Neural progenitor cell (in vitro differentiated cells): Measurements from ENCODE around the gene FUT4. TPM values are rescaled to one million over a fixed set of nuclear protein-coding genes. Genes with fewer than 3 reads are reported as not detected.

ENCODE experiments used
- DNase-seq: peaks from one replicate; pipeline ENCODE4 v3.0.0-alpha.2; 2016; ENCODE audit warnings: low spot score
- H2AFZ ChIP-seq: fragments of 200-600 bp; sonication (generic); replicated peaks from 2 replicates; pipeline ENCODE4 v1.6.1; 2016; ENCODE audit warnings: antibody characterized with exemption
- H3F3A ChIP-seq: fragments of 200-600 bp; sonication (generic); 2 replicates; pipeline ENCODE4 v1.6.1; 2016; ENCODE audit warnings: antibody characterized with exemption, low read depth
- H3K27ac ChIP-seq: fragments of 200-600 bp; sonication (generic); 2 replicates; pipeline ENCODE4 v1.5.1; 2016; ENCODE audit warnings: mild to moderate bottlenecking
- H3K27me3 ChIP-seq: fragments of 200-600 bp; sonication (generic); 2 replicates; pipeline ENCODE4 v1.6.1; 2016; ENCODE audit warnings: mild to moderate bottlenecking, moderate library complexity
- H3K36me3 ChIP-seq: fragments of 200-600 bp; sonication (generic); 2 replicates; pipeline ENCODE4 v1.5.1; 2016
- H3K4me1 ChIP-seq: fragments of 200-600 bp; sonication (generic); 2 replicates; pipeline ENCODE4 v1.6.1; 2016; ENCODE audit warnings: mixed run types
- H3K4me2 ChIP-seq: fragments of 200-600 bp; sonication (generic); 2 replicates; pipeline ENCODE4 v1.6.1; 2016
- H3K4me3 ChIP-seq: fragments of 200-600 bp; sonication (generic); 2 replicates; pipeline ENCODE4 v1.5.1; 2016
- H3K79me2 ChIP-seq: fragments of 200-600 bp; sonication (generic); 2 replicates; pipeline ENCODE4 v1.6.1; 2016; ENCODE audit warnings: low read depth
- H3K9ac ChIP-seq: fragments of 200-600 bp; sonication (generic); 2 replicates; pipeline ENCODE4 v1.6.1; 2016
- H3K9me3 ChIP-seq: fragments of 200-600 bp; sonication (generic); 2 replicates; pipeline ENCODE4 v1.5.1; 2016; ENCODE audit warnings: low read depth
- H4K20me1 ChIP-seq: fragments of 200-600 bp; sonication (generic); 2 replicates; pipeline ENCODE4 v1.6.1; 2016; ENCODE audit warnings: low read depth
- H3K27ac Mint-ChIP-seq: 3 replicates; pipeline ENCODE4 v1.8.0; 2021; ENCODE audit warnings: mixed read lengths
- H3K27me3 Mint-ChIP-seq: 2 replicates; pipeline ENCODE4 v1.8.0; 2022; ENCODE audit warnings: low read depth, mild to moderate bottlenecking, inconsistent platforms, moderate library complexity, mixed read lengths; ENCODE audit not compliant: insufficient read depth
- H3K36me3 Mint-ChIP-seq: 3 replicates; pipeline ENCODE4 v1.8.0; 2021; ENCODE audit warnings: mixed read lengths
- H3K4me1 Mint-ChIP-seq: 3 replicates; pipeline ENCODE4 v1.8.0; 2021; ENCODE audit warnings: mixed read lengths
- H3K4me3 Mint-ChIP-seq: 3 replicates; pipeline ENCODE4 v1.8.0; 2021; ENCODE audit warnings: mild to moderate bottlenecking, moderate library complexity, mixed read lengths
- H3K9me3 Mint-ChIP-seq: 3 replicates; pipeline ENCODE4 v1.8.0; 2020; ENCODE audit warnings: mixed read lengths
- EZH2 ChIP-seq: fragments of 200-600 bp; sonication (generic); IDR thresholded peaks from 2 replicates; pipeline ENCODE4 v1.6.1; 2017; ENCODE audit warnings: antibody characterized with exemption, mild to moderate bottlenecking, moderate library complexity
- EZH2phosphoT487 ChIP-seq: fragments of 200-600 bp; sonication (generic); IDR thresholded peaks from 2 replicates; pipeline ENCODE4 v1.6.1; 2017; ENCODE audit warnings: antibody characterized with exemption
- total RNA-seq: library from RNA; depleted of rRNA; stranded (reverse); fragments of >200 nt; gene quantifications from 2 replicates; pipeline ENCODE4 v1.2.3, GENCODE V29; 2015; ENCODE audit warnings: low replicate concordance
- TF ChIP-seq, protein P1 (sequence below): fragments of 200-600 bp; sonication (generic); IDR thresholded peaks from 2 replicates; pipeline ENCODE4 v1.5.1; 2017; ENCODE audit warnings: antibody characterized with exemption, mild to moderate bottlenecking

The FUT4 gene
- total RNA-seq, 1 donor from 2014 or later, result 2.7 TPM

DNA sequence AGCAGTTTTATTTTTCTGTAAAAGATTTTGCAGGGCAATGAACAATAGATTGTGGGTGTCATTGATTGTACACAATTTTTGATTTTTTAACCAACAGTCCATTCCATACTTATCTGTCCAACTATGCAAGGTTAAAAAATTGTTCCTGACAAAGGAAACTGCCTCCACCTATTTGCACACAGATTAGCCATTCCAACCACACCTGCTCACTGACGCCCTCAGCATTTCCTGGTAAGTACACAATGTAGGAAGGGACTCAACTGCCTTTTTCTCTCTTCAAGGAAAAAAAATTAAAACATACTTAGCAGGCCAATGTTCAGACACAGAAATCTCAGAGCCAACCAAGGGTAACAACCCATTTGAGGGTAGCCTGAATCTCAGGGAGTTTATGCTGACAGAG is 4.3 kb upstream of the FUT4 start:
- Mint-ChIP-seq H3K27ac (no peak overlapping the region), H3K4me1 (peaks cover 8% of the 10 kb centered on the region), H3K9me3 (peaks cover 3% of the 10 kb centered on the region), H3K4me3 (no peak overlapping the region), H3K27me3 (peaks cover 2% of the 10 kb centered on the region), H3K36me3 (no peaks in the 10 kb centered on the region)
- H3K27ac ChIP-seq, result no peak overlapping the region
- no peak overlapping the region for H3K4me2 ChIP-seq
- no peak overlapping the region for H3K9ac ChIP-seq
- H3K36me3 ChIP-seq, result no peaks in the 10 kb centered on the region
- H2AFZ ChIP-seq, result no peak overlapping the region
- H3K4me3 ChIP-seq, result no peak overlapping the region
- no peaks in the 10 kb centered on the region for H3K79me2 ChIP-seq
- peaks cover 27% of the 10 kb centered on the region for H3K27me3 ChIP-seq
- no peak for TF ChIP-seq EZH2phosphoT487
- TF ChIP-seq EZH2, result no peak
- TF ChIP-seq, protein P1, sequence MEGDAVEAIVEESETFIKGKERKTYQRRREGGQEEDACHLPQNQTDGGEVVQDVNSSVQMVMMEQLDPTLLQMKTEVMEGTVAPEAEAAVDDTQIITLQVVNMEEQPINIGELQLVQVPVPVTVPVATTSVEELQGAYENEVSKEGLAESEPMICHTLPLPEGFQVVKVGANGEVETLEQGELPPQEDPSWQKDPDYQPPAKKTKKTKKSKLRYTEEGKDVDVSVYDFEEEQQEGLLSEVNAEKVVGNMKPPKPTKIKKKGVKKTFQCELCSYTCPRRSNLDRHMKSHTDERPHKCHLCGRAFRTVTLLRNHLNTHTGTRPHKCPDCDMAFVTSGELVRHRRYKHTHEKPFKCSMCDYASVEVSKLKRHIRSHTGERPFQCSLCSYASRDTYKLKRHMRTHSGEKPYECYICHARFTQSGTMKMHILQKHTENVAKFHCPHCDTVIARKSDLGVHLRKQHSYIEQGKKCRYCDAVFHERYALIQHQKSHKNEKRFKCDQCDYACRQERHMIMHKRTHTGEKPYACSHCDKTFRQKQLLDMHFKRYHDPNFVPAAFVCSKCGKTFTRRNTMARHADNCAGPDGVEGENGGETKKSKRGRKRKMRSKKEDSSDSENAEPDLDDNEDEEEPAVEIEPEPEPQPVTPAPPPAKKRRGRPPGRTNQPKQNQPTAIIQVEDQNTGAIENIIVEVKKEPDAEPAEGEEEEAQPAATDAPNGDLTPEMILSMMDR, result no peak
- H3F3A ChIP-seq, result peaks cover 13% of the 10 kb centered on the region
- no peaks in the 10 kb centered on the region for H3K9me3 ChIP-seq
- peaks cover 5% of the 10 kb centered on the region for H3K4me1 ChIP-seq
- H4K20me1 ChIP-seq, result no peaks in the 10 kb centered on the region
- DNase-seq, result no peak

DNA sequence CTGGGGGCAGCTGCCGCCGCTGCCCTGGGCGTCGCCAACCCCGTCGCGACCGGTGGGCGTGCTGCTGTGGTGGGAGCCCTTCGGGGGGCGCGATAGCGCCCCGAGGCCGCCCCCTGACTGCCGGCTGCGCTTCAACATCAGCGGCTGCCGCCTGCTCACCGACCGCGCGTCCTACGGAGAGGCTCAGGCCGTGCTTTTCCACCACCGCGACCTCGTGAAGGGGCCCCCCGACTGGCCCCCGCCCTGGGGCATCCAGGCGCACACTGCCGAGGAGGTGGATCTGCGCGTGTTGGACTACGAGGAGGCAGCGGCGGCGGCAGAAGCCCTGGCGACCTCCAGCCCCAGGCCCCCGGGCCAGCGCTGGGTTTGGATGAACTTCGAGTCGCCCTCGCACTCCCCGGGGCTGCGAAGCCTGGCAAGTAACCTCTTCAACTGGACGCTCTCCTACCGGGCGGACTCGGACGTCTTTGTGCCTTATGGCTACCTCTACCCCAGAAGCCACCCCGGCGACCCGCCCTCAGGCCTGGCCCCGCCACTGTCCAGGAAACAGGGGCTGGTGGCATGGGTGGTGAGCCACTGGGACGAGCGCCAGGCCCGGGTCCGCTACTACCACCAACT is 1.0 kb downstream of the FUT4 start:
- Mint-ChIP-seq H3K27ac (no peak overlapping the region), H3K4me1 (peaks cover 14% of the 10 kb centered on the region), H3K27me3 (peaks cover 2% of the 10 kb centered on the region), H3K9me3 (peaks cover 3% of the 10 kb centered on the region), H3K36me3 (no peaks in the 10 kb centered on the region), H3K4me3 (peak overlapping the region; percentile 78)
- Histone ChIP-seq H3K27me3 (peaks cover 61% of the 10 kb centered on the region), H3K4me3 (peak overlapping the region; percentile 52), H3K27ac (no peak overlapping the region), H3K9ac (no peak overlapping the region), H3K4me1 (peaks cover 8% of the 10 kb centered on the region), H3F3A (peaks cover 17% of the 10 kb centered on the region), H2AFZ (peak overlapping the region; percentile 93), H3K9me3 (no peaks in the 10 kb centered on the region), H3K79me2 (no peaks in the 10 kb centered on the region), H3K4me2 (peak overlapping the region; percentile 76), H3K36me3 (no peaks in the 10 kb centered on the region), H4K20me1 (no peaks in the 10 kb centered on the region)
- no peak for DNase-seq
- TF ChIP-seq EZH2phosphoT487, result no peak
- peak; percentile 51 for TF ChIP-seq EZH2
- TF ChIP-seq, protein P1, result no peak

- peak; percentile 13 for DNase-seq
- TF ChIP-seq, protein P1, result no peak
- TF ChIP-seq EZH2phosphoT487, result peak; percentile 75
- peak; percentile 76 for TF ChIP-seq EZH2
- Histone ChIP-seq H3K4me3 (peak overlapping the region; percentile 52), H3K27ac (no peak overlapping the region), H3K27me3 (peaks cover 61% of the 10 kb centered on the region), H3K79me2 (no peaks in the 10 kb centered on the region), H3F3A (peaks cover 17% of the 10 kb centered on the region), H3K9me3 (no peaks in the 10 kb centered on the region), H3K4me2 (peak overlapping the region; percentile 76), H4K20me1 (no peaks in the 10 kb centered on the region), H3K4me1 (peaks cover 8% of the 10 kb centered on the region), H3K9ac (no peak overlapping the region), H2AFZ (peak overlapping the region; percentile 93), H3K36me3 (no peaks in the 10 kb centered on the region)
- H3K9me3 Mint-ChIP-seq, result peaks cover 3% of the 10 kb centered on the region
- peak overlapping the region; percentile 63 for H3K27ac Mint-ChIP-seq
- peaks cover 14% of the 10 kb centered on the region for H3K4me1 Mint-ChIP-seq
- H3K4me3 Mint-ChIP-seq, result peak overlapping the region; percentile 80
- H3K27me3 Mint-ChIP-seq, result peaks cover 2% of the 10 kb centered on the region
- no peaks in the 10 kb centered on the region for H3K36me3 Mint-ChIP-seq
Measured at GRCh38 chr11:94545264-94546161, 1.8 kb downstream of the FUT4 start.
